HUES48 (cell line): ENCODE data around the gene DYNLRB1.

Experiments
- H3K27ac ChIP-seq: one replicate; pipeline ENCODE4 v1.7.0; 2013; ENCODE audit warnings: low read depth, low read length, inconsistent platforms
- H3K27me3 ChIP-seq: 2 replicates; pipeline ENCODE4 v1.6.1; 2013; ENCODE audit warnings: mild to moderate bottlenecking, low read length; ENCODE audit not compliant: control insufficient read depth, insufficient read depth
- H3K36me3 ChIP-seq: 2 replicates; pipeline ENCODE4 v1.6.1; 2013; ENCODE audit warnings: low read length; ENCODE audit not compliant: control insufficient read depth, insufficient read depth
- H3K4me1 ChIP-seq: 2 replicates; pipeline ENCODE4 v1.6.1; 2013; ENCODE audit warnings: mild to moderate bottlenecking, low read length; ENCODE audit not compliant: control insufficient read depth, insufficient read depth
- H3K4me3 ChIP-seq: 2 replicates; pipeline ENCODE4 v1.5.1; 2013; ENCODE audit warnings: mild to moderate bottlenecking, low read depth, low read length
- H3K9ac ChIP-seq: 2 replicates; pipeline ENCODE4 v1.6.1; 2013; ENCODE audit warnings: mild to moderate bottlenecking, low read depth, low read length, moderate library complexity
- H3K9me3 ChIP-seq: 2 replicates; pipeline ENCODE4 v1.6.1; 2013; ENCODE audit warnings: low read length; ENCODE audit not compliant: control insufficient read depth, insufficient read depth

DYNLRB1 gene

DNA sequence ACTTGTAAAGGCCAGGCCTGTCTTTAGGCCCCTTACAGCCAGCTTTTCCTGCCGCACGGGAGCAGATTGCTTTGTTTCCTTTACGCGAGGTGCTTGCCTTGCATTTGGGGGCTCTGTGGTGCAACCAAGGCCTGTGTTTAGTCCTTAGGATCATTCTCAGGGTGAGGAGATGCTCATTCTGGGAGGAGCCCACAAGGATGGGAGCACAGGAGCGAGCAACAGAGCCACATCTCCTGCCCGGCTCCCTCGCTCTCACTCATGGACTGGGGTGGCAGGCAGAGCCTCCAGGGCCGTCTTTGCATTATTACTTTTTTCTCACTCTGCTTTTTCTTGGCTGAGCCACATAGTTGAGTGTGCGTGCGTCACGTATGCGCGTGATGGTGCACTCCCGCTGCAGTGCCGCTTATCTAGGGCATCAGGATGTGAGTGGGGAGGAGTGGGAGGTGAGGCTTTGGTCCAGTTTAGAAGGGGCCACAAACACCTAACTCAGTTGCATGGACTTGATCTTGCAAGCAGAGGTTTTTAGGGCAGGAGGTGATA is 19.1 kb downstream of the DYNLRB1 start:
- H3K9me3 ChIP-seq: no peaks in the 10 kb centered on the region
- no peaks in the 10 kb centered on the region for H3K27me3 ChIP-seq
- H3K36me3 ChIP-seq: peaks cover 76% of the 10 kb centered on the region
- no peak overlapping the region for H3K4me3 ChIP-seq
- no peak overlapping the region for H3K27ac ChIP-seq
- no peak overlapping the region for H3K9ac ChIP-seq
- no peaks in the 10 kb centered on the region for H3K4me1 ChIP-seq

- no peaks in the 10 kb centered on the region for H3K27me3 ChIP-seq
- H3K36me3 ChIP-seq: peaks cover 76% of the 10 kb centered on the region
- H3K9ac ChIP-seq: no peak overlapping the region
- H3K4me1 ChIP-seq: no peaks in the 10 kb centered on the region
- no peak overlapping the region for H3K4me3 ChIP-seq
- no peak overlapping the region for H3K27ac ChIP-seq
- no peaks in the 10 kb centered on the region for H3K9me3 ChIP-seq
These were observed 19.6 kb downstream of the DYNLRB1 start for GRCh38 chr20:34535857-34536256.

- no peak overlapping the region for H3K27ac ChIP-seq
- peaks cover 76% of the 10 kb centered on the region for H3K36me3 ChIP-seq
- H3K4me1 ChIP-seq: no peaks in the 10 kb centered on the region
- no peaks in the 10 kb centered on the region for H3K9me3 ChIP-seq
- H3K27me3 ChIP-seq: no peaks in the 10 kb centered on the region
- H3K9ac ChIP-seq: no peak overlapping the region
- no peak overlapping the region for H3K4me3 ChIP-seq
These were observed 20.7 kb downstream of the DYNLRB1 start for GRCh38 chr20:34536798-34537394.

DNA sequence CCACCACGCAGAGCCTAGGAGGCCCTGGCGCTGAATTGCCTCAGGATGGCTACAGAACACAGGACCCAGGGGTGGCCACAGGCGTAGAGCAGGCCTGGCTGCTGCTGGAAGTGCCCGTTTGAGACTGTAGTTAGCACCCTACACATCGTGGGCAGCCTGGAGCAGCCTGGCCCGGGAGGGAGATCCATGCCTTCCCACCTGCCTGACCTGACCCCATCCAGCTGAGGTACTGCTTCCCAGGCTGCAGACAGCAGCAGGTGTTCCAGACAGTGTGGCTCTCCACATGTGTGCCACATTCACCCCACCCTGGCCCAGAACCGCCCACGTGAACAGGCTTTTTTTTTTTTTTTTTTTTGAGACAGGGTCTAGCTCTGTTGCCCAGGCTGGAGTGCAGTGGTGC is 21.4 kb downstream of the DYNLRB1 start:
- H3K27me3 ChIP-seq: no peaks in the 10 kb centered on the region
- no peak overlapping the region for H3K27ac ChIP-seq
- H3K4me1 ChIP-seq: no peaks in the 10 kb centered on the region
- no peak overlapping the region for H3K4me3 ChIP-seq
- no peak overlapping the region for H3K9ac ChIP-seq
- H3K36me3 ChIP-seq: peaks cover 74% of the 10 kb centered on the region
- H3K9me3 ChIP-seq: no peaks in the 10 kb centered on the region

GRCh38 chr20:34538671-34539123 is 22.5 kb downstream of the DYNLRB1 start:
- Histone ChIP-seq H3K4me1 (no peaks in the 10 kb centered on the region), H3K4me3 (no peak overlapping the region), H3K9ac (no peak overlapping the region), H3K36me3 (peaks cover 67% of the 10 kb centered on the region), H3K27ac (no peak overlapping the region), H3K27me3 (no peaks in the 10 kb centered on the region), H3K9me3 (no peaks in the 10 kb centered on the region)

GRCh38 chr20:34539756-34540155 is 23.5 kb downstream of the DYNLRB1 start:
- Histone ChIP-seq H3K4me1 (peaks cover 8% of the 10 kb centered on the region; the same call in 1 of the 2 replicates), H3K36me3 (peaks cover 60% of the 10 kb centered on the region), H3K9ac (no peak overlapping the region), H3K27me3 (no peaks in the 10 kb centered on the region), H3K4me3 (no peak overlapping the region), H3K9me3 (no peaks in the 10 kb centered on the region), H3K27ac (no peak overlapping the region)

DNA sequence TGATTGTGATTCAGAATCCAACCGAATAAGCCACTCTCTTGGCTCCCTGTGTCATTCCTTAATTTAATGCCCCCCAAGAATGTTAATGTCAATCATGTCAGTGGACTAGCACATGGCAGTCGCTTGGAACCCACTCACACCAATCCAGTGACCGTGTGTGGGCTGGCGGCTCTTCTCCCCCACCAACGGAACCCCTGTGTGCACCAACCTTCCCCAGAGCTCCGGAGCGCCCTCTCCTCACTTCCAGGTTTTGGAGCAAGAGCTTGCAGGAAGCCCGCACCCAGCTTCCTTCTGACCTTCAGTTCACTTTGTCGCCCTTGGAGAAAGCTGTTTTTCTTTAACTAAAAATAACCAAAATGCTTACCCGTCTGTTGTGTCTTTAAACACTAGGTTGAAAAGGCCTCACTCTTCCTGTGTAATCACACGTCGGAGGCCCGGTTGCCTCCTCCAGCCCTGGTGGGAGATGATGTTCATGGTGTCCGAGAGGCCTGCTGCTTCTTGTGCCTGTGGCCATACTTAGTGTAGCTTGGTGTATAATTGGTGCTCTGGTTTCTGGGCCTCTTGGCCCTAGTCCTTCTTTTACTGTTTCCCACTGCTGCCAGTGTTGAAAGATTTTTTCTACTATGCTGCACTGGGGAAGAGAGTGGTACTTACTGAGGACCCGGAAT is 24.5 kb downstream of the DYNLRB1 start:
- Histone ChIP-seq H3K9me3 (no peaks in the 10 kb centered on the region), H3K27ac (no peak overlapping the region), H3K27me3 (no peaks in the 10 kb centered on the region), H3K4me3 (no peak overlapping the region), H3K36me3 (peaks cover 50% of the 10 kb centered on the region), H3K4me1 (peaks cover 10% of the 10 kb centered on the region; the same call in 1 of the 2 replicates), H3K9ac (no peak overlapping the region)

DNA sequence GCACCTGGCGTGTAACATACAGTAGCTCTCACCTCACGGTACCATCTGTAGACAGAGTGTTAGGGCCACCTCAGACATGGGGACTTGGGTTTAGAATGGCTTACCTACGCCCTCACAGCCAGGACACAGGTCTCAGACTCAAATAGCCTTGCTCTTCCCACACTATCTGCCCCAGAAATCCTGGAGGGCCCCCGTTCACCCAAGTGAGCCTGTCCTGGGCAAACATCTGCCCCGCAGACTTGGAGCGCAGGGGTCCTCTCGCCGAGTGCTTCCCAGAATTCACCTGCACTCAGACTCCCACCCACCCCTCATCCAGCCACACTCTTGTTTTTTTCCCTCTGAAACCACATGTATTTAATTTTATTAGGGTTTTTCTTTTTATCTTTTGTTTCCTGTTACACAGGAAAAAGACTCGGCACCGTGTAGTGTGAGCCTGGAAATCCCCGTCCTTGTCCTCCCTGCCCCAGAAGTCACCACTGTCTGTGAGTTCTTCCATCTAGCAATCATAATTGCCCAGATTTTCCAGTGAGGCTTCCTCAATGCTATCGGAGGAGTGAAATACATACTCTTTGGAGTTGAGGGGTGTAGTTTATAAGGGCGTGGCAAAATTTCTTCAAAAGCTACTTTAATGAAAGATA is 25.2 kb downstream of the DYNLRB1 start:
- peaks cover 44% of the 10 kb centered on the region for H3K36me3 ChIP-seq
- no peak overlapping the region for H3K9ac ChIP-seq
- no peaks in the 10 kb centered on the region for H3K27me3 ChIP-seq
- no peaks in the 10 kb centered on the region for H3K9me3 ChIP-seq
- no peak overlapping the region for H3K4me3 ChIP-seq
- H3K27ac ChIP-seq: no peak overlapping the region
- H3K4me1 ChIP-seq: peaks cover 10% of the 10 kb centered on the region; the same call in 1 of the 2 replicates

- peaks cover 41% of the 10 kb centered on the region for H3K36me3 ChIP-seq
- H3K27ac ChIP-seq: no peak overlapping the region
- H3K9ac ChIP-seq: no peak overlapping the region
- no peak overlapping the region for H3K4me3 ChIP-seq
- H3K4me1 ChIP-seq: peaks cover 10% of the 10 kb centered on the region; the same call in 1 of the 2 replicates
- H3K27me3 ChIP-seq: no peaks in the 10 kb centered on the region
- no peaks in the 10 kb centered on the region for H3K9me3 ChIP-seq
These were observed 25.7 kb downstream of the DYNLRB1 start for GRCh38 chr20:34541917-34542316.

DNA sequence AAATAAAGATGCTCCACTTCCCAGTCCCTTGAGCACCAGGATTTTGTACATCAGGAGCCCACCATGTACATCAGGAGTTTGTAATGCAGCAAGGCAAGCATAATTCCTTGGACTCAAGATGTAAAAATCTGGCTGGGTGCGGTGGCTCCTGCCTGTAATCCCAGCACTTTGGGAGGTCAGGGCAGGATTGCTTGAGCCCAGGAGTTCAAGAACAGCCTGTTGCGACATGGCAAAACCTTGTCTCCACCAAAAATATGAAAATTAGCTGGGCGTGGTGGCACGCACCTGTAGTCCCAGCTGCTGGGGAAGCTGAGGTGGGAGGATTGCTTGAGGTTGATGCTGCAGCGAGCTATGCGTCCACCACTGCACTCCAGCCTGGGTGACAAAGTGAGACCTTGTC is 26.2 kb downstream of the DYNLRB1 start:
- H3K27ac ChIP-seq: no peak overlapping the region
- H3K9ac ChIP-seq: no peak overlapping the region
- H3K4me1 ChIP-seq: peaks cover 10% of the 10 kb centered on the region; the same call in 1 of the 2 replicates
- peaks cover 35% of the 10 kb centered on the region for H3K36me3 ChIP-seq
- H3K9me3 ChIP-seq: no peaks in the 10 kb centered on the region
- no peak overlapping the region for H3K4me3 ChIP-seq
- H3K27me3 ChIP-seq: no peaks in the 10 kb centered on the region
